Fibroblast of lung (primary cell): ENCODE measurements around the gene NOS3. TPM values are rescaled to one million over a fixed set of nuclear protein-coding genes. Genes with fewer than 3 reads are reported as not detected.

Experiments used
- DNase-seq, 2 donors: peaks; one replicate each; pipeline versions ENCODE4 v3.0.0 to v3.0.0-alpha.2; 2010; ENCODE audit warnings: low read depth in 2 of 2
- H2AFZ ChIP-seq: 2 replicates; pipeline ENCODE4 v1.5.1; 2012; ENCODE audit warnings: low read length, control low read depth, inconsistent platforms
- H3K27ac ChIP-seq: 2 replicates; pipeline ENCODE4 v1.5.1; 2011; ENCODE audit warnings: low read length, control low read depth; ENCODE audit not compliant: insufficient read depth
- H3K27me3 ChIP-seq: 2 replicates; pipeline ENCODE4 v1.5.1; 2011; ENCODE audit warnings: mild to moderate bottlenecking, low read length; ENCODE audit not compliant: control insufficient read depth, insufficient read depth
- H3K36me3 ChIP-seq: 2 replicates; pipeline ENCODE4 v1.5.1; 2011; ENCODE audit warnings: low read length; ENCODE audit not compliant: control insufficient read depth, insufficient read depth
- H3K4me1 ChIP-seq: 2 replicates; pipeline ENCODE4 v1.5.1; 2011; ENCODE audit warnings: low read length; ENCODE audit not compliant: control insufficient read depth, insufficient read depth; ENCODE audit errors: extremely low read depth
- H3K4me2 ChIP-seq: 2 replicates; pipeline ENCODE4 v1.5.1; 2011; ENCODE audit warnings: low read length, control low read depth; ENCODE audit not compliant: insufficient read depth; ENCODE audit errors: extremely low read depth
- H3K4me3 ChIP-seq, 4 experiments: fragments of 200-600 bp in 1 of 4; sonication (generic) in 1 of 4; replicated peaks in 1 of 4; 2 replicates each; pipeline ENCODE4 v1.5.1; 2011 to 2016; ENCODE audit warnings: low read length in 4 of 4, low read depth in 3 of 4, mild to moderate bottlenecking in 3 of 4, control low read depth in 2 of 4, inconsistent platforms in 1 of 4, mixed read lengths in 1 of 4; ENCODE audit not compliant: insufficient read depth in 1 of 4; ENCODE audit errors: control extremely low read depth in 1 of 4
- H3K79me2 ChIP-seq: 2 replicates; pipeline ENCODE4 v1.5.1; 2012; ENCODE audit warnings: mild to moderate bottlenecking, low read length, inconsistent platforms; ENCODE audit not compliant: control insufficient read depth, insufficient read depth
- H3K9ac ChIP-seq: 2 replicates; pipeline ENCODE4 v1.5.1; 2011; ENCODE audit warnings: mild to moderate bottlenecking, low read length, control low read depth; ENCODE audit not compliant: insufficient read depth
- H3K9me3 ChIP-seq: 2 replicates; pipeline ENCODE4 v1.5.1; 2012; ENCODE audit warnings: low read depth, low read length; ENCODE audit not compliant: control insufficient read depth, insufficient read depth
- H4K20me1 ChIP-seq: 2 replicates; pipeline ENCODE4 v1.5.1; 2011; ENCODE audit warnings: low read length; ENCODE audit not compliant: control insufficient read depth, insufficient read depth; ENCODE audit errors: extremely low read depth
- CTCF ChIP-seq, 2 donors: IDR thresholded peaks in 1 of 2; conservative IDR thresholded peaks in 1 of 2; 1 replicate in 1 of 2; 2 replicates in 1 of 2; pipeline ENCODE4 v1.5.1; 2011 to 2012; ENCODE audit warnings: low read length in 2 of 2, control low read depth in 1 of 2, inconsistent platforms in 1 of 2, low read depth in 1 of 2, mild to moderate bottlenecking in 1 of 2
- EZH2 ChIP-seq: IDR thresholded peaks from 2 replicates; pipeline ENCODE4 v1.5.1; 2012; ENCODE audit warnings: low read length, control low read depth, mild to moderate bottlenecking; ENCODE audit errors: missing control alignments
- polyA minus RNA-seq: library from RNA; depleted of rRNA, polyadenylated mRNA; stranded (reverse); fragments of >200 nt; gene quantifications from 2 replicates; pipeline ENCODE4 v1.2.3, GENCODE V29; 2011; ENCODE audit warnings: low replicate concordance
- polyA plus RNA-seq, 2 donors: library from polyadenylated mRNA; depleted of rRNA in 1 of 2; stranded (reverse) in 1 of 2; unstranded in 1 of 2; fragments of >200 nt; gene quantifications; 2 replicates each; pipeline ENCODE4 v1.2.1, GENCODE V29; 2011 to 2012; ENCODE audit warnings: missing spikeins in 1 of 2
- total RNA-seq: library from RNA; depleted of rRNA; stranded (reverse); fragments of >200 nt; gene quantifications from 2 replicates; pipeline ENCODE4 v1.2.1, GENCODE V29; 2014

The NOS3 gene
- 0.50 and 0.77 TPM in 2 replicates for total RNA-seq
- polyA plus RNA-seq, result 0.12 and 0.38 TPM in 2 replicates
- polyA plus RNA-seq (2012), result 0.40 and 0.58 TPM in 2 replicates
- 0.22 and 0.67 TPM in 2 replicates for polyA minus RNA-seq

- DNase-seq, result no peak
- no peak for TF ChIP-seq CTCF (conservative IDR thresholded peaks at IDR 0.05 in 1 of 2, IDR thresholded peaks at IDR 0.05 in 1 of 2; ENCODE audit: low read depth in 1 of 2, low read length in 2 of 2)
- no peak for TF ChIP-seq EZH2
- H3K4me3 ChIP-seq, result no peak within 1 kb of the TSS
- H3K4me1 ChIP-seq, result no peaks in the 10 kb centered on the region
- no peak within 1 kb of the TSS for H2AFZ ChIP-seq
- no peaks in the 10 kb centered on the region for H3K9me3 ChIP-seq
- no peak within 1 kb of the TSS for H3K9ac ChIP-seq
- H3K4me2 ChIP-seq, result no peak within 1 kb of the TSS
- no peak within 1 kb of the TSS for H3K27ac ChIP-seq
- H3K79me2 ChIP-seq, result no peaks in the 10 kb centered on the region
- H3K36me3 ChIP-seq, result no peaks in the 10 kb centered on the region
- H4K20me1 ChIP-seq, result no peaks in the 10 kb centered on the region
- H3K27me3 ChIP-seq, result no peaks in the 10 kb centered on the region
Observed at GRCh38 chr7:150990416-150991186, at the start of gene NOS3. Gene NOS3, plus strand, starts transcription at chr7:150991017. Its CDS starts 2,787 bp downstream, at chr7:150993804.

GRCh38 chr7:150941351-150942000, 49.3 kb upstream of the NOS3 start:
- TF ChIP-seq EZH2 (no peak), CTCF (conservative IDR thresholded peaks at IDR 0.05 in 1 of 2, IDR thresholded peaks at IDR 0.05 in 1 of 2; ENCODE audit: low read depth in 1 of 2, low read length in 2 of 2) (no peak)
- Histone ChIP-seq H3K27ac (no peak overlapping the region), H3K4me3 (no peak overlapping the region), H3K79me2 (no peaks in the 10 kb centered on the region), H3K9me3 (no peaks in the 10 kb centered on the region), H3K4me2 (no peak overlapping the region), H3K4me1 (no peaks in the 10 kb centered on the region), H4K20me1 (no peaks in the 10 kb centered on the region), H2AFZ (no peak overlapping the region), H3K9ac (no peak overlapping the region), H3K27me3 (no peaks in the 10 kb centered on the region), H3K36me3 (no peaks in the 10 kb centered on the region)
- DNase-seq, result no peak

- H2AFZ ChIP-seq, result no peak overlapping the region
- no peaks in the 10 kb centered on the region for H3K9me3 ChIP-seq
- H3K4me2 ChIP-seq, result no peak overlapping the region
- no peaks in the 10 kb centered on the region for H3K36me3 ChIP-seq
- H3K79me2 ChIP-seq, result no peaks in the 10 kb centered on the region
- no peaks in the 10 kb centered on the region for H3K4me1 ChIP-seq
- no peak for DNase-seq
- H3K4me3 ChIP-seq, result no peak overlapping the region
- TF ChIP-seq EZH2 (no peak), CTCF (conservative IDR thresholded peaks at IDR 0.05 in 1 of 2, IDR thresholded peaks at IDR 0.05 in 1 of 2; ENCODE audit: low read depth in 1 of 2, low read length in 2 of 2) (no peak)
- H3K9ac ChIP-seq, result no peak overlapping the region
- no peaks in the 10 kb centered on the region for H4K20me1 ChIP-seq
- H3K27me3 ChIP-seq, result no peaks in the 10 kb centered on the region
- no peak overlapping the region for H3K27ac ChIP-seq
Observed at GRCh38 chr7:150942001-150942590, 48.7 kb upstream of the NOS3 start.
